HCT116 (cell line): ENCODE measurements around the gene CHPT1. TPM values are rescaled to one million over a fixed set of nuclear protein-coding genes. Genes with fewer than 3 reads are reported as not detected.
A peak's percentile ranks its signal among the peaks of the same experiment; 100 is the strongest.

Experiments
- ATAC-seq: fragments of 200-7000 bp; cut with Tn5 transposase; 2 replicates; pipeline ENCODE4 v1.9.1; 2020; ENCODE audit warnings: mild to moderate bottlenecking, moderate library complexity
- BruUV-seq: library from RNA; stranded (reverse); fragments of 400-500 nt; replicated peaks from 2 replicates; lab custom pipeline; 2021; lab: Mats Ljungman, UMichigan
- CTCF ChIA-PET: fragments of 300-600 bp; sonication (Branson Sonifier 250); formaldehyde crosslinking; loops from one replicate; lab custom pipeline; 2021; ENCODE audit warnings: antibody characterized with exemption; lab: Charles Lee
- POLR2A ChIA-PET: fragments of 300-600, 350-600 bp; sonication (Branson Sonifier 250); formaldehyde crosslinking; loops from one replicate; lab custom pipeline; 2021; ENCODE audit warnings: antibody characterized with exemption; lab: Charles Lee
- RAD21 ChIA-PET, 2 experiments: fragments of 300-600 bp; sonication (Branson Sonifier 250); formaldehyde crosslinking; loops; one replicate each; lab custom pipeline; 2023; ENCODE audit warnings: low total read pairs in 2 of 2; ENCODE audit not compliant: uncharacterized antibody in 2 of 2, unreplicated experiment in 2 of 2, low non-redundant PET in 1 of 2; lab: Charles Lee
- DNase-seq: peaks from one replicate; pipeline ENCODE4 v3.0.0-alpha.2; 2010; ENCODE audit warnings: low read depth, low spot score
- H2AFZ ChIP-seq: fragments of 200-600 bp; shearing (Covaris generic), sonication (generic); 2 replicates; pipeline ENCODE4 v1.6.1; 2017; ENCODE audit warnings: low read depth, mixed run types, mixed read lengths, antibody characterized with exemption, low read length; ENCODE audit not compliant: poor library complexity, severe bottlenecking
- H3K27ac ChIP-seq: 2 replicates; pipeline ENCODE4 v1.5.1; 2012; ENCODE audit warnings: low read depth, low read length
- H3K27me3 ChIP-seq: fragments of 200-600 bp; sonication (generic); 2 replicates; pipeline ENCODE4 v1.6.1; 2016; ENCODE audit warnings: mixed run types, low read length, mixed read lengths; ENCODE audit not compliant: insufficient read depth
- H3K36me3 ChIP-seq, 2 experiments: fragments of 200-500 bp in 1 of 2; fragments of 200-600 bp in 1 of 2; sonication (Bioruptor generic) in 1 of 2; sonication (generic) in 1 of 2; 2 replicates each; pipeline versions ENCODE4 v1.5.1 to v1.6.1; 2014 to 2016; ENCODE audit warnings: low read length in 2 of 2, inconsistent platforms in 1 of 2, mixed read lengths in 1 of 2, mixed run types in 1 of 2; ENCODE audit not compliant: insufficient read depth in 2 of 2, control insufficient read depth in 1 of 2
- H3K4me1 ChIP-seq, 2 experiments: fragments of 200-600 bp in 1 of 2; sonication (generic) in 1 of 2; 2 replicates each; pipeline versions ENCODE4 v1.5.1 to v1.6.1; 2012 to 2017; ENCODE audit warnings: low read length in 2 of 2, inconsistent platforms in 1 of 2, mild to moderate bottlenecking in 1 of 2, mixed read lengths in 1 of 2, mixed run types in 1 of 2, moderate library complexity in 1 of 2; ENCODE audit not compliant: insufficient read depth in 2 of 2, control insufficient read depth in 1 of 2
- H3K4me2 ChIP-seq: fragments of 200-600 bp; sonication (generic); 2 replicates; pipeline ENCODE4 v1.6.1; 2017; ENCODE audit warnings: mixed run types, low read length, mixed read lengths
- H3K4me3 ChIP-seq, 2 experiments: fragments of 200-600 bp in 1 of 2; sonication (generic) in 1 of 2; replicated peaks in 1 of 2; 2 replicates each; pipeline ENCODE4 v1.5.1; 2011 to 2016; ENCODE audit warnings: low read length in 2 of 2, control low read depth in 1 of 2, low read depth in 1 of 2, mild to moderate bottlenecking in 1 of 2, mixed read lengths in 1 of 2, mixed run types in 1 of 2
- H3K79me2 ChIP-seq: fragments of 200-600 bp; sonication (generic); 2 replicates; pipeline ENCODE4 v1.6.1; 2017; ENCODE audit warnings: mild to moderate bottlenecking, mixed run types, low read length, moderate library complexity, mixed read lengths; ENCODE audit not compliant: insufficient read depth
- H3K9ac ChIP-seq: fragments of 200-600 bp; sonication (generic); 2 replicates; pipeline ENCODE4 v1.6.1; 2016; ENCODE audit warnings: low read length, mixed read lengths
- H3K9me2 ChIP-seq: fragments of 200-600 bp; sonication (generic), shearing (Covaris generic); 2 replicates; pipeline ENCODE4 v1.6.1; 2017; ENCODE audit warnings: mixed run types, mild to moderate bottlenecking, moderate library complexity; ENCODE audit not compliant: insufficient read depth
- H3K9me3 ChIP-seq, 2 experiments: fragments of 200-500 bp in 1 of 2; fragments of 200-600 bp in 1 of 2; sonication (Bioruptor generic) in 1 of 2; sonication (generic) in 1 of 2; 2 replicates each; pipeline ENCODE4 v1.6.1; 2014 to 2017; ENCODE audit warnings: low read length in 2 of 2, mixed read lengths in 2 of 2, inconsistent platforms in 1 of 2, low read depth in 1 of 2, mild to moderate bottlenecking in 1 of 2, mixed run types in 1 of 2, moderate library complexity in 1 of 2; ENCODE audit not compliant: control insufficient read depth in 1 of 2, insufficient read depth in 1 of 2
- H4K20me1 ChIP-seq: fragments of 200-600 bp; sonication (generic), shearing (Covaris generic); 2 replicates; pipeline ENCODE4 v1.6.1; 2017; ENCODE audit warnings: mixed run types, mild to moderate bottlenecking, moderate library complexity; ENCODE audit not compliant: insufficient read depth
- CBX3 ChIP-seq: IDR thresholded peaks from 2 replicates; pipeline ENCODE4 v1.6.1; 2012; ENCODE audit warnings: low read depth
- EZH2phosphoT487 ChIP-seq: fragments of 200-600 bp; IDR thresholded peaks from 2 replicates; pipeline ENCODE4 v1.6.1; 2018; ENCODE audit warnings: antibody characterized with exemption, borderline replicate concordance
- FOSL1 ChIP-seq: IDR thresholded peaks from 2 replicates; pipeline ENCODE4 v1.6.1; 2012; ENCODE audit warnings: low read depth
- JUND ChIP-seq: IDR thresholded peaks from 2 replicates; pipeline ENCODE4 v1.6.1; 2012
- POLR2A ChIP-seq: IDR thresholded peaks from 2 replicates; pipeline ENCODE4 v1.7.0; 2011; ENCODE audit warnings: borderline replicate concordance; ENCODE audit not compliant: insufficient read depth, insufficient read length; ENCODE audit errors: extremely low read depth
- POLR2AphosphoS5 ChIP-seq: IDR thresholded peaks from 2 replicates; pipeline ENCODE4 v1.6.1; 2011; ENCODE audit warnings: mild to moderate bottlenecking, low read depth, low read length, moderate library complexity
- REST ChIP-seq: IDR thresholded peaks from 2 replicates; pipeline ENCODE4 v1.6.1; 2012; ENCODE audit warnings: low read depth
- SIN3A ChIP-seq: IDR thresholded peaks from 2 replicates; pipeline ENCODE4 v1.6.1; 2012; ENCODE audit warnings: low read depth
- SP1 ChIP-seq: IDR thresholded peaks from 2 replicates; pipeline ENCODE4 v1.6.1; 2012; ENCODE audit warnings: low read depth
- SRF ChIP-seq: IDR thresholded peaks from 2 replicates; pipeline ENCODE4 v1.6.1; 2012; ENCODE audit warnings: low read depth
- TCF7L2 ChIP-seq: IDR thresholded peaks from 2 replicates; pipeline ENCODE4 v1.7.0; 2011; ENCODE audit warnings: borderline replicate concordance, inconsistent platforms; ENCODE audit not compliant: insufficient read depth, insufficient read length; ENCODE audit errors: extremely low read depth
- YY1 ChIP-seq: IDR thresholded peaks from 2 replicates; pipeline ENCODE4 v1.6.1; 2011; ENCODE audit warnings: low read length, low read depth, moderate library complexity, mild to moderate bottlenecking; ENCODE audit not compliant: insufficient replicate concordance; ENCODE audit errors: extremely low read depth
- ZBTB33 ChIP-seq: IDR thresholded peaks from 2 replicates; pipeline ENCODE4 v1.6.1; 2011; ENCODE audit warnings: mild to moderate bottlenecking, low read length, moderate library complexity; ENCODE audit not compliant: insufficient replicate concordance; ENCODE audit errors: extremely low read depth
- ZNF274 ChIP-seq: fragments of 200-500 bp; sonication (Bioruptor generic); IDR thresholded peaks from 2 replicates; pipeline ENCODE4 v1.6.1; 2014; ENCODE audit warnings: mild to moderate bottlenecking, low read depth, low read length, inconsistent platforms
- intact Hi-C: fragments of 100-400 bp; cut with micrococcal nuclease; formaldehyde crosslinking; loops from 2 replicates; pipeline ENCODE4 v1.10.0; 2022
- total RNA-seq: library from RNA; stranded (reverse); gene quantifications from one replicate; pipeline ENCODE4 v1.2.1, GENCODE V29; 2021; ENCODE audit not compliant: unreplicated experiment
- TF ChIP-seq, protein P1 (sequence below): IDR thresholded peaks from 2 replicates; pipeline ENCODE4 v1.6.1; 2012

CHPT1 gene
- total RNA-seq, 1 experiment from 2014 or later: 20.1 TPM

GRCh38 chr12:101697197-101697929 is at the start of gene CHPT1 (continued):
- no peak for TF ChIP-seq REST
- peak; percentile 74 for TF ChIP-seq POLR2AphosphoS5

DNA sequence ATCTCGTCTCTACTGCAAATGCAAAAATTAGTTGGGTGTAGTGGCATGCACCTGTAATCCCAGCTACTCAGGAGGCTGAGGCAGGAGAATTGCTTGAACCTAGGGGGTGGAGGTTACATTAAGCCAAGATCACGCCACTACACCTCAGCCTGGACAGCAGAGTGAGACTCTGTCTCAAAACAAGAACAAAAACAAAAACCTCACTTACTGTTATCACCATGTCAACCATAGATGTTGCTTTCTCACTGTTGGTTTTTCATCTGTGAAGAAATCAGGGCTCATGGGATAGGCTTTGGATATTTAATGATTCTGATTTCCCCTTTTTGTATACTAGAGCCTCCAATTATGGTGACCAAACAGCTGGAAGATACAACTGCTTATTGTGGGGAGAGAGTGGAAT is 49.7 kb upstream of the CHPT1 start:
- H3K9me2 ChIP-seq: no peaks in the 10 kb centered on the region
- CTCF ChIA-PET: no interaction called here
- H2AFZ ChIP-seq: no peak overlapping the region
- ATAC-seq (no peak), DNase-seq (no peak)
- H3K36me3 ChIP-seq: no peaks in the 10 kb centered on the region
- H4K20me1 ChIP-seq: no peaks in the 10 kb centered on the region
- RAD21 ChIA-PET: no interaction called here
- intact Hi-C loops: no loop called here
- H3K9me3 ChIP-seq: no peaks in the 10 kb centered on the region
- POLR2A ChIA-PET: no interaction called here
- H3K9ac ChIP-seq: no peak overlapping the region
- H3K27me3 ChIP-seq: no peaks in the 10 kb centered on the region
- no TSS peak for BruUV-seq
- H3K4me2 ChIP-seq: no peak overlapping the region
- no peaks in the 10 kb centered on the region for H3K4me1 ChIP-seq
- H3K79me2 ChIP-seq: no peaks in the 10 kb centered on the region
- H3K27ac ChIP-seq: no peak overlapping the region
- H3K4me3 ChIP-seq: no peak overlapping the region
- TF ChIP-seq ZNF274 (no peak), SP1 (no peak), EZH2phosphoT487 (no peak), FOSL1 (no peak), SRF (no peak), YY1 (no peak), POLR2A (no peak), JUND (no peak), CBX3 (no peak), TCF7L2 (no peak), ZBTB33 (no peak), SIN3A (no peak), REST (no peak), POLR2AphosphoS5 (no peak)
- TF ChIP-seq, protein P1, sequence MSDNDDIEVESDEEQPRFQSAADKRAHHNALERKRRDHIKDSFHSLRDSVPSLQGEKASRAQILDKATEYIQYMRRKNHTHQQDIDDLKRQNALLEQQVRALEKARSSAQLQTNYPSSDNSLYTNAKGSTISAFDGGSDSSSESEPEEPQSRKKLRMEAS: no peak
